ENCODE results near the gene SMAD1. TPM values are rescaled to one million over a fixed set of nuclear protein-coding genes. Genes with fewer than 3 reads are reported as not detected.

The SMAD1 gene
- total RNA-seq, 1 experiment from 2014 or later: 21.1 TPM

GRCh38 chr4:145553375-145553774 lies 71.7 kb downstream of the SMAD1 start:
- 0 out of 4 replicates have a peak, but pooled peaks cover 0 to 2% of the 10 kb centered on the region in 2 experiments for H3K4me1 Mint-ChIP-seq
- Histone ChIP-seq H3T11ph (ENCODE audit: low read length) (no peak overlapping the region), H3K4me1 (ENCODE audit: insufficient read depth, low read length) (no peaks in the 10 kb centered on the region), H3K79me2 (ENCODE audit: insufficient read depth, low read length) (no peaks in the 10 kb centered on the region), H2BK12ac (ENCODE audit: insufficient read length, low read depth, low read length) (no peak overlapping the region), H3K23ac (ENCODE audit: insufficient read length, low read depth, low read length) (no peak overlapping the region), H3K9me3 (ENCODE audit: control insufficient read depth, low read depth, low read length) (no peaks in the 10 kb centered on the region), H2BK5ac (ENCODE audit: insufficient read length, low read length) (no peak overlapping the region), H3K27me3 (ENCODE audit: insufficient read depth, low read length) (no peaks in the 10 kb centered on the region), H4K91ac (ENCODE audit: insufficient read length, low read depth, low read length) (no peak overlapping the region), H3K79me1 (ENCODE audit: insufficient read depth, low read depth, low read length, poor library complexity, severe bottlenecking) (no peaks in the 10 kb centered on the region), H4K20me1 (ENCODE audit: control insufficient read depth, insufficient read depth, insufficient read length) (no peaks in the 10 kb centered on the region), H2AFZ (ENCODE audit: low read length) (no peak overlapping the region), H2AK5ac (ENCODE audit: insufficient read length, low read length) (no peak overlapping the region), H3K56ac (ENCODE audit: insufficient read length, low read depth, low read length) (no peak overlapping the region), H3K14ac (ENCODE audit: insufficient read depth, low read length) (no peak overlapping the region), H4K8ac (replicated peaks; ENCODE audit: insufficient read length, low read depth, low read length) (no peak overlapping the region), H3K4ac (ENCODE audit: low read depth, low read length) (no peak overlapping the region), H2BK120ac (ENCODE audit: low read depth, low read length, poor library complexity, severe bottlenecking) (no peak overlapping the region), H3K4me2 (ENCODE audit: insufficient read depth, insufficient read length, low read length) (no peak overlapping the region), H4K5ac (ENCODE audit: insufficient read length, low read depth, low read length) (no peak overlapping the region), H3K18ac (ENCODE audit: insufficient read length, low read depth, low read length) (no peak overlapping the region), H2BK20ac (ENCODE audit: low read depth, low read length, poor library complexity, severe bottlenecking) (no peak overlapping the region), H3K9ac (ENCODE audit: extremely low read depth, insufficient read length, low read length) (no peak overlapping the region), H2BK15ac (ENCODE audit: low read depth, low read length) (no peak overlapping the region), H3K23me2 (ENCODE audit: insufficient read length, low read depth, low read length, poor library complexity, severe bottlenecking) (no peaks in the 10 kb centered on the region), H3K27ac (ENCODE audit: insufficient read length, low read depth, low read length) (no peak overlapping the region)
- no CpG with 5 or more reads among the region's 4 CpGs for WGBS (ENCODE audit: extremely low coverage, insufficient read length, low lambda C conversion rate)
- peaks cover 4 to 9% of the 10 kb centered on the region in 2 experiments; a peak in 3 of 5 replicates for H3K9me3 Mint-ChIP-seq
- no peak for DNase-seq
- no peak overlapping the region; a peak in 1 of 7 replicates for H3K27ac Mint-ChIP-seq
- H3K4me3 Mint-ChIP-seq: no peak overlapping the region
- no peaks in the 10 kb centered on the region for H3K27me3 Mint-ChIP-seq (ENCODE audit: low read depth)
- no peak for TF ChIP-seq CTCF (conservative IDR thresholded peaks at IDR 0.05)
- H3K36me3 Mint-ChIP-seq (ENCODE audit: insufficient read depth in 1 of 3, low read depth in 3 of 3): peaks cover 18 to 57% (median 39%) of the 10 kb centered on the region in 3 experiments
